ENCODE data around the gene KLHL3.

Gene KLHL3

DNA sequence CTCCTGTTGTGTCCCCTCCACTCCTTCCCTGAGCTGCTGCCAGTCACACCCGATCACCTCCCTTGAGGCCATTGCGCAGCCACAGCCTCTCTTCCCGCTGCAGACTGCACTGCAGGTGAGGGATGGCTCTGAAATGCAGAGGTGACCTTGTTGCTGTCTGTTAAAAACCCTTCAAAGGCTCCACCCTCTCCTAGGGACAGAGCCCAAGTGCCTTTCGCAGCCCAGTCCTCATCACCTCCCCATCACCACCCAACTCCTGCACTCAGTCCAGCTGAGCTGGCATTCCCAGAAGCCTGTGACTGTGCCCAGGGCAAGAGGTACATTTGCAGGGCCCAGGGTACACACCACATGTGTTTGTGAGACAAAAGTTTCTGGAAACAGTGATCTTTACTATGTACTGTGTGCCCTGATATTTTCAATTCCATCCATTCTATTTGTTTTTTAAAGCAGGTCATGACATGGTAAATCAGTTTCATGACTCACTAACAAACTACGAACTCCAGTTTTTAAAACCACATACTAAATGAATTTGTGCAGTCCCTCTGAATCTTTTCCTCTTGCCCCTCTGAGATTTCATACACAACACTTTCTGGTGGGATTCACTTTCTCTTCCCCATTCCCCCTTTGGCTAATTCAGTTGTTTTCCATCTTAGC, 163.7 kb downstream of the KLHL3 start:
- no peaks in the 10 kb centered on the region for H3K9me2 ChIP-seq (replicated peaks; ENCODE audit: control insufficient read depth, low read length)
- peaks cover 2% of the 10 kb centered on the region; the same call in 1 of the 2 replicates for H3K27me3 ChIP-seq (ENCODE audit: control insufficient read depth, low read length)
- H3K36me3 ChIP-seq (ENCODE audit: control insufficient read depth, low read length), result no peaks in the 10 kb centered on the region
- H4K20me1 ChIP-seq (ENCODE audit: control insufficient read depth, insufficient read depth, low read depth, low read length), result no peaks in the 10 kb centered on the region
- H3K9me3 ChIP-seq (ENCODE audit: control insufficient read depth, insufficient read depth, low read length), result peaks cover 5% of the 10 kb centered on the region
- no peak overlapping the region for H3K27ac ChIP-seq (ENCODE audit: low read depth, low read length)
- H3K4me3 ChIP-seq (ENCODE audit: low read length), result no peak overlapping the region
- H3K4me2 ChIP-seq (ENCODE audit: low read length), result no peak overlapping the region
- H3K79me2 ChIP-seq (ENCODE audit: control insufficient read depth, low read length), result no peaks in the 10 kb centered on the region
- TF ChIP-seq EZH2phosphoT487 (IDR thresholded peaks at IDR 0.05; ENCODE audit: borderline replicate concordance, low read length) (no peak), CTCF (IDR thresholded peaks at IDR 0.05; ENCODE audit: low read depth, low read length, poor library complexity, severe bottlenecking) (no peak)
- H3K4me1 ChIP-seq (ENCODE audit: control insufficient read depth, low read length), result no peaks in the 10 kb centered on the region
- H3F3A ChIP-seq (ENCODE audit: control insufficient read depth, insufficient read depth), result no peaks in the 10 kb centered on the region

DNA sequence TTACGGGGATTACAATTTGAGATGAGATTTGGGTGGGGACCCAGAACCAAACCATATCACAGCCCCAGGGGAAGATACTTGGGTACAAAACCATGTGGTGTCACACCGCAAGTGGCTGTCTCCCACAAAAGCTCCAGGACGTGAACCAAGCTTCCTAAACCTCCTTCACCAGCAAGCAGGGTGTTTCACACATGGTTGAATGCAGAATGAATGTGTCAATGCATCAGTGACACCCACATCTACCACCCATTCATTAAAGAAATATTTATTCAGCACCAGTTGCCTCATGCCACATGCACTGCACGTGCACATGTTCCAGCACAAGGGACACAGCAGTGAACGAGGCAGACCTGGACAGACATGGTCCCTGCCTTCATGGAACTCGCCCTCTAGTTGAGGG, 165.8 kb downstream of the KLHL3 start:
- TF ChIP-seq EZH2phosphoT487 (IDR thresholded peaks at IDR 0.05; ENCODE audit: borderline replicate concordance, low read length) (no peak), CTCF (IDR thresholded peaks at IDR 0.05; ENCODE audit: low read depth, low read length, poor library complexity, severe bottlenecking) (no peak)
- Histone ChIP-seq H3K4me1 (ENCODE audit: control insufficient read depth, low read length) (no peaks in the 10 kb centered on the region), H3K4me3 (ENCODE audit: low read length) (no peak overlapping the region), H3K9me3 (ENCODE audit: control insufficient read depth, insufficient read depth, low read length) (no peaks in the 10 kb centered on the region), H3K27ac (ENCODE audit: low read depth, low read length) (no peak overlapping the region), H3K79me2 (ENCODE audit: control insufficient read depth, low read length) (no peaks in the 10 kb centered on the region), H4K20me1 (ENCODE audit: control insufficient read depth, insufficient read depth, low read depth, low read length) (no peaks in the 10 kb centered on the region), H3K9me2 (replicated peaks; ENCODE audit: control insufficient read depth, low read length) (no peaks in the 10 kb centered on the region), H3K27me3 (ENCODE audit: control insufficient read depth, low read length) (peaks cover 2% of the 10 kb centered on the region; the same call in 1 of the 2 replicates), H3K36me3 (ENCODE audit: control insufficient read depth, low read length) (no peaks in the 10 kb centered on the region), H3K4me2 (ENCODE audit: low read length) (no peak overlapping the region), H3F3A (ENCODE audit: control insufficient read depth, insufficient read depth) (no peaks in the 10 kb centered on the region)
